CD4-positive, alpha-beta T cell (primary cell): Measurements from ENCODE around the gene YKT6. TPM values are rescaled to one million over a fixed set of nuclear protein-coding genes. Genes with fewer than 3 reads are reported as not detected.

Source experiments
- ATAC-seq: fragments of 200-7000 bp; cut with Tn5 transposase; one replicate; pipeline ENCODE4 v1.10.0; 2022; ENCODE audit warnings: mild to moderate bottlenecking; ENCODE audit not compliant: poor library complexity
- CTCF ChIA-PET: fragments of 350-600 bp; sonication (Branson Sonifier 250); formaldehyde crosslinking; loops from one replicate; lab custom pipeline; 2021; ENCODE audit warnings: antibody characterized with exemption, inconsistent platforms; lab: Charles Lee
- POLR2A ChIA-PET: fragments of 350-600 bp; sonication (Branson Sonifier 250); formaldehyde crosslinking; loops from one replicate; lab custom pipeline; 2021; ENCODE audit warnings: antibody characterized with exemption, inconsistent platforms; lab: Charles Lee
- DNase-seq, 14 experiments: peaks; one replicate each; pipeline ENCODE4 v3.0.0-alpha.2; 2013 to 2020; ENCODE audit warnings: mixed read lengths in 2 of 14
- H3K27ac ChIP-seq, 2 donors: one replicate each; pipeline versions ENCODE4 v1.5.1 to v1.7.0; 2013; ENCODE audit warnings: low read length in 2 of 2, low read depth in 1 of 2, mild to moderate bottlenecking in 1 of 2
- H3K27me3 ChIP-seq, 2 experiments: 1 replicate in 1 of 2; 2 replicates in 1 of 2; pipeline versions ENCODE4 v1.6.1 to v1.7.0; 2013; ENCODE audit warnings: low read length in 2 of 2, control low read depth in 1 of 2, mild to moderate bottlenecking in 1 of 2, moderate library complexity in 1 of 2; ENCODE audit not compliant: insufficient read depth in 2 of 2, control insufficient read depth in 1 of 2
- H3K36me3 ChIP-seq: one replicate; pipeline ENCODE4 v1.6.1; 2013; ENCODE audit warnings: low read length, control low read depth; ENCODE audit not compliant: insufficient read depth
- H3K4me1 ChIP-seq: one replicate; pipeline ENCODE4 v1.6.1; 2013; ENCODE audit warnings: low read length, control low read depth; ENCODE audit not compliant: insufficient read depth
- H3K4me3 ChIP-seq: one replicate; pipeline ENCODE4 v1.5.1; 2013; ENCODE audit warnings: mild to moderate bottlenecking, low read length, moderate library complexity
- H3K9me3 ChIP-seq, 2 experiments: 1 replicate in 1 of 2; 2 replicates in 1 of 2; pipeline versions ENCODE4 v1.6.1 to v1.7.0; 2013; ENCODE audit warnings: low read length in 2 of 2, mild to moderate bottlenecking in 2 of 2, control low read depth in 1 of 2, moderate library complexity in 1 of 2; ENCODE audit not compliant: control insufficient read depth in 1 of 2, insufficient read depth in 1 of 2
- H3K27ac Mint-ChIP-seq: one replicate; pipeline ENCODE4 v1.8.0; 2020; ENCODE audit warnings: mixed read lengths
- H3K27me3 Mint-ChIP-seq: one replicate; pipeline ENCODE4 v1.8.0; 2021; ENCODE audit warnings: mixed read lengths
- H3K36me3 Mint-ChIP-seq: one replicate; pipeline ENCODE4 v1.8.0; 2021; ENCODE audit warnings: low read depth, mixed read lengths
- H3K4me1 Mint-ChIP-seq: one replicate; pipeline ENCODE4 v1.8.0; 2021; ENCODE audit warnings: low read depth, mixed read lengths
- H3K4me3 Mint-ChIP-seq: one replicate; pipeline ENCODE4 v1.8.0; 2020; ENCODE audit warnings: mild to moderate bottlenecking, mixed read lengths
- H3K9me3 Mint-ChIP-seq: one replicate; pipeline ENCODE4 v1.8.0; 2020; ENCODE audit warnings: mixed read lengths
- CTCF ChIP-seq: fragments of 200-600 bp; IDR thresholded peaks from one replicate; pipeline ENCODE4 v1.8.0; 2022; ENCODE audit warnings: antibody characterized with exemption, mild to moderate bottlenecking
- intact Hi-C, 2 experiments: fragments of 100-400 bp; cut with DNase I in 1 of 2; cut with micrococcal nuclease in 1 of 2; formaldehyde crosslinking; loops; one replicate each; pipeline versions ENCODE4 v1.15.1 to v1.9.0; 2023 to 2025; cut with DNase I, micrococcal nuclease
- polyA plus RNA-seq, 2 donors: library from polyadenylated mRNA; unstranded; fragments of 120-200 nt; gene quantifications; one replicate each; pipeline ENCODE4 v1.2.1, GENCODE V29; 2013
- total RNA-seq, 174 experiments: library from RNA in 2 of 174; stranded (reverse) in 2 of 174; gene quantifications; one replicate each; pipeline ENCODE4 v1.2.3 and lab custom pipeline; 2021 to 2026

The YKT6 gene
- 10 to 100 TPM; 85.0 to 86.4 TPM for total RNA-seq
- 53.6 TPM for polyA plus RNA-seq (2013, experiment 1 of 2)
- polyA plus RNA-seq (2013, experiment 2 of 2) = 47.2 TPM
- total RNA-seq (lab: John Stamatoyannopoulos, UW) = 49.4 to 165 (median 84.7) reads per million in 172 experiments

- Histone ChIP-seq H3K36me3 (peaks cover 23% of the 10 kb centered on the region), H3K4me3 (peak within 1 kb of the TSS; percentile 89), H3K27me3 (peaks cover 0 to 7% of the 10 kb centered on the region in 2 experiments), H3K9me3 (no peaks in the 10 kb centered on the region), H3K4me1 (peaks cover 15% of the 10 kb centered on the region), H3K27ac (peak within 1 kb of the TSS in 1 of 2 donors; percentile 56)
- ChIA-PET POLR2A (interaction anchor here (0.6 to 2.0 kb wide), 10 partner anchors 8 to 902 kb away, joined by 3 to 12 read pairs (median 4); partner anchors contain the start of genes DDX56, NUDCD3, OGDH and POLD2), CTCF (interaction anchor here (0.7 to 1.5 kb wide), 4 partner anchors 54 to 290 kb away, joined by 3 to 5 read pairs (median 3); partner anchors contain the start of gene NUDCD3)
- Mint-ChIP-seq H3K4me3 (peak within 1 kb of the TSS; percentile 83), H3K27me3 (peaks cover 13% of the 10 kb centered on the region), H3K4me1 (peaks cover 40% of the 10 kb centered on the region), H3K9me3 (no peaks in the 10 kb centered on the region), H3K27ac (peak within 1 kb of the TSS; percentile 62), H3K36me3 (peaks cover 23% of the 10 kb centered on the region)
- TF ChIP-seq CTCF = peak; percentile 65
- DNase-seq (peak; percentile 89 to 97 (median 92)), ATAC-seq (peak; percentile 98)
- intact Hi-C loops = loop anchor here (1.0 to 5.0 kb wide), 7 partner anchors 55 to 911 kb away; partner anchors contain the start of genes POLD2 (in 2 of the 2), NUDCD3 (in 1 of the 2), POLM (in 1 of the 2) and TBRG4 (in 1 of the 2)
Observed at GRCh38 chr7:44200699-44201461, at the start of gene YKT6. TSS of gene YKT6 (plus strand) at chr7:44200978. CDS start at chr7:44201136, 158 bp downstream.

- Histone ChIP-seq H3K27ac (no peak overlapping the region), H3K4me3 (no peak overlapping the region), H3K36me3 (no peaks in the 10 kb centered on the region), H3K27me3 (no peaks in the 10 kb centered on the region), H3K4me1 (no peaks in the 10 kb centered on the region), H3K9me3 (no peaks in the 10 kb centered on the region)
- Mint-ChIP-seq H3K27me3 (no peaks in the 10 kb centered on the region), H3K4me1 (no peaks in the 10 kb centered on the region), H3K9me3 (no peaks in the 10 kb centered on the region), H3K4me3 (no peak overlapping the region), H3K27ac (no peak overlapping the region), H3K36me3 (no peaks in the 10 kb centered on the region)
- DNase-seq = peak in 1 of 14 experiments; percentile 24
- intact Hi-C loops = no loop called here
- CTCF ChIA-PET = no interaction called here
- TF ChIP-seq CTCF = no peak
- POLR2A ChIA-PET = no interaction called here
- ATAC-seq = no peak
Observed at GRCh38 chr7:44151956-44152355, 48.8 kb upstream of the YKT6 start.

- H3K27ac ChIP-seq = no peak overlapping the region
- Mint-ChIP-seq H3K27me3 (no peaks in the 10 kb centered on the region), H3K36me3 (no peaks in the 10 kb centered on the region), H3K27ac (no peak overlapping the region), H3K4me3 (no peak overlapping the region), H3K9me3 (no peaks in the 10 kb centered on the region), H3K4me1 (no peaks in the 10 kb centered on the region)
- no peaks in the 10 kb centered on the region for H3K36me3 ChIP-seq
- no peaks in the 10 kb centered on the region for H3K27me3 ChIP-seq
- no peaks in the 10 kb centered on the region for H3K4me1 ChIP-seq
- peak in 1 of 14 experiments; percentile 25 for DNase-seq
- intact Hi-C loops = no loop called here
- H3K9me3 ChIP-seq = no peaks in the 10 kb centered on the region
- no peak for ATAC-seq
- CTCF ChIA-PET = interaction anchor here (0.7 kb wide), 1 partner anchor 214 kb away, joined by 4 read pairs; no protein-coding TSS in a partner anchor
- H3K4me3 ChIP-seq = no peak overlapping the region
- POLR2A ChIA-PET = no interaction called here
- no peak for TF ChIP-seq CTCF
Observed at GRCh38 chr7:44152971-44153947, 47.5 kb upstream of the YKT6 start.
